Nephron progenitor cell (in vitro differentiated cells): ENCODE measurements around the gene NBEA.

Experiments used
- DNase-seq: peaks from one replicate; pipeline ENCODE4 v3.0.0; 2021
- H3K27ac Mint-ChIP-seq: 2 replicates; pipeline ENCODE4 v1.8.0; 2021; ENCODE audit warnings: mild to moderate bottlenecking, moderate library complexity, mixed read lengths
- H3K27me3 Mint-ChIP-seq: 2 replicates; pipeline ENCODE4 v1.8.0; 2021; ENCODE audit warnings: mild to moderate bottlenecking, low read depth, mixed read lengths; ENCODE audit not compliant: poor library complexity
- H3K36me3 Mint-ChIP-seq: 2 replicates; pipeline ENCODE4 v1.8.0; 2021; ENCODE audit warnings: low read depth, mixed read lengths
- H3K4me1 Mint-ChIP-seq: 2 replicates; pipeline ENCODE4 v1.8.0; 2021; ENCODE audit warnings: mixed read lengths
- H3K4me3 Mint-ChIP-seq: 2 replicates; pipeline ENCODE4 v1.8.0; 2021; ENCODE audit warnings: mild to moderate bottlenecking, moderate library complexity, mixed read lengths
- H3K9me3 Mint-ChIP-seq: 2 replicates; pipeline ENCODE4 v1.8.0; 2021; ENCODE audit warnings: mild to moderate bottlenecking, moderate library complexity, mixed read lengths
- TF ChIP-seq, protein P1 (sequence below): fragments of 200-600 bp; sonication (generic); IDR thresholded peaks from 2 replicates; pipeline ENCODE4 v1.5.0; 2021; ENCODE audit warnings: antibody characterized with exemption

NBEA gene

GRCh38 chr13:35260316-35260715, 318.2 kb downstream of the NBEA start:
- Mint-ChIP-seq H3K27me3 (no peaks in the 10 kb centered on the region), H3K4me1 (no peaks in the 10 kb centered on the region), H3K4me3 (no peak overlapping the region), H3K27ac (no peak overlapping the region), H3K9me3 (peaks cover 10% of the 10 kb centered on the region), H3K36me3 (peaks cover 6% of the 10 kb centered on the region)
- DNase-seq = no peak
- TF ChIP-seq, protein P1, sequence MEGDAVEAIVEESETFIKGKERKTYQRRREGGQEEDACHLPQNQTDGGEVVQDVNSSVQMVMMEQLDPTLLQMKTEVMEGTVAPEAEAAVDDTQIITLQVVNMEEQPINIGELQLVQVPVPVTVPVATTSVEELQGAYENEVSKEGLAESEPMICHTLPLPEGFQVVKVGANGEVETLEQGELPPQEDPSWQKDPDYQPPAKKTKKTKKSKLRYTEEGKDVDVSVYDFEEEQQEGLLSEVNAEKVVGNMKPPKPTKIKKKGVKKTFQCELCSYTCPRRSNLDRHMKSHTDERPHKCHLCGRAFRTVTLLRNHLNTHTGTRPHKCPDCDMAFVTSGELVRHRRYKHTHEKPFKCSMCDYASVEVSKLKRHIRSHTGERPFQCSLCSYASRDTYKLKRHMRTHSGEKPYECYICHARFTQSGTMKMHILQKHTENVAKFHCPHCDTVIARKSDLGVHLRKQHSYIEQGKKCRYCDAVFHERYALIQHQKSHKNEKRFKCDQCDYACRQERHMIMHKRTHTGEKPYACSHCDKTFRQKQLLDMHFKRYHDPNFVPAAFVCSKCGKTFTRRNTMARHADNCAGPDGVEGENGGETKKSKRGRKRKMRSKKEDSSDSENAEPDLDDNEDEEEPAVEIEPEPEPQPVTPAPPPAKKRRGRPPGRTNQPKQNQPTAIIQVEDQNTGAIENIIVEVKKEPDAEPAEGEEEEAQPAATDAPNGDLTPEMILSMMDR = no peak

- no peak for DNase-seq
- H3K4me1 Mint-ChIP-seq = no peaks in the 10 kb centered on the region
- peaks cover 35% of the 10 kb centered on the region for H3K9me3 Mint-ChIP-seq
- TF ChIP-seq, protein P1 = no peak
- no peak overlapping the region for H3K27ac Mint-ChIP-seq
- no peak overlapping the region for H3K4me3 Mint-ChIP-seq
- no peaks in the 10 kb centered on the region for H3K27me3 Mint-ChIP-seq
- H3K36me3 Mint-ChIP-seq = peaks cover 34% of the 10 kb centered on the region
Measured at GRCh38 chr13:35266412-35266811, 324.3 kb downstream of the NBEA start.

DNA sequence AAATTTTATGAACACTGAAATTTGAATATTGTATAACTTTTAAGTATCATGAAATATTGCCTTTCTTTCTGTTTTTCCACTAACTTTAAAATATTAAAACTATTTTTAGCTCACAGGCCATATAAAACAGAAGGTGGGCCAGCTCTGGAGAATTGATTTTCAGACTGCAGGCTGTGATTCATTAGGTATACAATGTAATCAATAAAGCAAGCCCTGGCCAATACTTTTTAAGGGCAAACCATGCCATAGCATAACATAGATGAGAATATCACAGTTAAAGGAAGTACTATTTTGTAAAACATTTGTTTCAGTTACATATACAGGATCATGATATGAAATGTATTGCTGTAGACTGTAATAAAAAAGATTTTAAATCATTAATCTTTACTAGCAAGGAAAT, 336.8 kb downstream of the NBEA start:
- peaks cover 10% of the 10 kb centered on the region for H3K9me3 Mint-ChIP-seq
- no peak overlapping the region for H3K27ac Mint-ChIP-seq
- H3K27me3 Mint-ChIP-seq = peaks cover 4% of the 10 kb centered on the region
- DNase-seq = no peak
- H3K4me3 Mint-ChIP-seq = no peak overlapping the region
- H3K4me1 Mint-ChIP-seq = peaks cover 17% of the 10 kb centered on the region
- TF ChIP-seq, protein P1 = no peak
- H3K36me3 Mint-ChIP-seq = no peaks in the 10 kb centered on the region

GRCh38 chr13:35279500-35279899, 337.4 kb downstream of the NBEA start:
- Mint-ChIP-seq H3K4me1 (peaks cover 19% of the 10 kb centered on the region), H3K27me3 (peaks cover 3% of the 10 kb centered on the region), H3K9me3 (peaks cover 5% of the 10 kb centered on the region), H3K27ac (peak overlapping the region; percentile 87), H3K36me3 (no peaks in the 10 kb centered on the region), H3K4me3 (peak overlapping the region; percentile 44)
- TF ChIP-seq, protein P1 = no peak
- DNase-seq = peak; percentile 13

DNA sequence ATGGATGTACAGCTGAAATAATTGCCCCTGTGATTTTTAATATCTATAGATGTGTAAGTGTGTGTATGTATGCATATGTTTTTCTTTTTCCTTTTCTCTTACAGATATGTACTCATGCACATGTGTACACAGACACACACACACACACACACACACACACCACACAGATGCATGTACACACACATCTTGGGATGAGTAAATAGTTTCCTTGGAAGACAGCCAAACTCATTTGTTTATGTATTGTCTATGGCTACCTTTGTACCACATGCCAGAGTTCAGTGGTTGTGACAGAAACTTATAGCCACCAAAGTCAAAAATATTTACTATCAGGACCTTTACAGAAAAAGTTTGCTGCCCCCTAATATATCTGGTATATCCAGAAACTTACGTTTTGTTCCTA, 341.8 kb downstream of the NBEA start:
- no peak overlapping the region for H3K27ac Mint-ChIP-seq
- H3K4me1 Mint-ChIP-seq = peaks cover 41% of the 10 kb centered on the region
- TF ChIP-seq, protein P1 = no peak
- H3K4me3 Mint-ChIP-seq = no peak overlapping the region
- H3K36me3 Mint-ChIP-seq = no peaks in the 10 kb centered on the region
- H3K9me3 Mint-ChIP-seq = no peaks in the 10 kb centered on the region
- DNase-seq = no peak
- no peaks in the 10 kb centered on the region for H3K27me3 Mint-ChIP-seq

DNA sequence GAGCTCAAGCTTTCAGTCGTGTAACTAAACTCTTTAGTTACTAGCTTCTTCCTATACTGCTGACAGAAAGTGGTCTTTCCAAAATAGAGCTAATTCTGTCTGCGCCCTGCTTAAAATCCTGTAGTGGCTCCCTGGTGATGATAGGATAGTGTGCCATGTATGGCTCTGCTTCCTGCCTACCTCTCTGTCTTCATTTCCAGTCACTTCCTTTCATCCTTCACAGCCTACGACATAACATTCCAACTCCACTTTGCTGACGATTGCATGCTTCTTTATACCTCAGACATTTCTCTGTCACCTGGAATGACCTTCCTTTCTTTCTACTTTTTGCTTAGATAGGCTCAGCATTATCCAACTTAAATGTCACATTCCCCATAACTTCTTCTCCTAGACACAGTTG, 343.6 kb downstream of the NBEA start:
- H3K9me3 Mint-ChIP-seq = no peaks in the 10 kb centered on the region
- H3K4me1 Mint-ChIP-seq = peaks cover 34% of the 10 kb centered on the region
- TF ChIP-seq, protein P1 = no peak
- no peak overlapping the region for H3K4me3 Mint-ChIP-seq
- no peaks in the 10 kb centered on the region for H3K36me3 Mint-ChIP-seq
- H3K27ac Mint-ChIP-seq = peak overlapping the region; percentile 1
- no peak for DNase-seq
- H3K27me3 Mint-ChIP-seq = no peaks in the 10 kb centered on the region
